Endothelial cell of umbilical vein (primary cell): ENCODE data around the gene EFCC1.

ENCODE experiments used
- EZH2 ChIP-seq: IDR thresholded peaks from 2 replicates; pipeline ENCODE4 v1.6.1; 2012; ENCODE audit warnings: borderline replicate concordance, low read depth, mild to moderate bottlenecking, moderate library complexity, low read length, inconsistent platforms; ENCODE audit not compliant: severe bottlenecking
- GATA2 ChIP-seq: IDR thresholded peaks from 2 replicates; pipeline ENCODE4 v1.7.0; 2011; ENCODE audit warnings: low read depth, mild to moderate bottlenecking, moderate library complexity, mixed read lengths, low read length; ENCODE audit not compliant: insufficient read length, insufficient read depth
- MYC ChIP-seq: IDR thresholded peaks from one replicate; pipeline ENCODE4 v1.6.1; 2011; ENCODE audit warnings: mild to moderate bottlenecking, low read depth, low read length
- POLR2A ChIP-seq: IDR thresholded peaks from 2 replicates; pipeline ENCODE4 v1.6.1; 2012; ENCODE audit warnings: low read depth, mild to moderate bottlenecking, control low read depth, low read length
- POLR2AphosphoS5 ChIP-seq: IDR thresholded peaks from 2 replicates; pipeline ENCODE4 v1.6.1; 2012; ENCODE audit warnings: low read depth, mild to moderate bottlenecking, control low read depth, low read length, moderate library complexity; ENCODE audit not compliant: insufficient read depth
- TF ChIP-seq, protein P1 (sequence below): IDR thresholded peaks from 2 replicates; pipeline ENCODE4 v1.6.1; 2011; ENCODE audit not compliant: insufficient read depth, insufficient read length
- TF ChIP-seq, protein P2 (sequence below), 2 donors: IDR thresholded peaks; 1 replicate in 1 of 2; 2 replicates in 1 of 2; pipeline ENCODE4 v1.5.1; 2011; ENCODE audit warnings: low read length in 2 of 2, mild to moderate bottlenecking in 2 of 2, moderate library complexity in 2 of 2, control low read depth in 1 of 2, inconsistent platforms in 1 of 2, low read depth in 1 of 2; ENCODE audit not compliant: insufficient read depth in 1 of 2; ENCODE audit errors: extremely low read depth in 1 of 2

DNA sequence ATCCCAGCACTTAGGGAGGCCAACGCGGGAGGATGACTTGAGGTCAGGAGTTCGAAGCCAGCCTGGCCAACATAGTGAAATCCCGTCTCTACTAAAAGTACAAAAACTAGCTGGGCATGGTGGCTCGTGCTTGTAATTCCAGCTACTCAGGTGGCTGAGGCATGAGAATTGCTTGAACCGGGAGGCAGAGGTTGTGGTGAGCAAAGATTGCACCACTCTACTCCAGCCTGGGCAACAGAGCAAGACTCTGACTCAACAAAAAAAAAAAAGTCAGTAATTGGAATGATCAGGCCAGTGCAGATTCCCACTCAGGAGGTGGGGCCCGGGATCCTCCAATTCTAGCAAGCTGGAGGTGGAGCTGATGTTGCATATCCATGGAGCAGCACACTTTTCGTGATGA lies 12.8 kb upstream of the EFCC1 start:
- TF ChIP-seq, protein P1, sequence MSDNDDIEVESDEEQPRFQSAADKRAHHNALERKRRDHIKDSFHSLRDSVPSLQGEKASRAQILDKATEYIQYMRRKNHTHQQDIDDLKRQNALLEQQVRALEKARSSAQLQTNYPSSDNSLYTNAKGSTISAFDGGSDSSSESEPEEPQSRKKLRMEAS, result no peak
- TF ChIP-seq, protein P2, sequence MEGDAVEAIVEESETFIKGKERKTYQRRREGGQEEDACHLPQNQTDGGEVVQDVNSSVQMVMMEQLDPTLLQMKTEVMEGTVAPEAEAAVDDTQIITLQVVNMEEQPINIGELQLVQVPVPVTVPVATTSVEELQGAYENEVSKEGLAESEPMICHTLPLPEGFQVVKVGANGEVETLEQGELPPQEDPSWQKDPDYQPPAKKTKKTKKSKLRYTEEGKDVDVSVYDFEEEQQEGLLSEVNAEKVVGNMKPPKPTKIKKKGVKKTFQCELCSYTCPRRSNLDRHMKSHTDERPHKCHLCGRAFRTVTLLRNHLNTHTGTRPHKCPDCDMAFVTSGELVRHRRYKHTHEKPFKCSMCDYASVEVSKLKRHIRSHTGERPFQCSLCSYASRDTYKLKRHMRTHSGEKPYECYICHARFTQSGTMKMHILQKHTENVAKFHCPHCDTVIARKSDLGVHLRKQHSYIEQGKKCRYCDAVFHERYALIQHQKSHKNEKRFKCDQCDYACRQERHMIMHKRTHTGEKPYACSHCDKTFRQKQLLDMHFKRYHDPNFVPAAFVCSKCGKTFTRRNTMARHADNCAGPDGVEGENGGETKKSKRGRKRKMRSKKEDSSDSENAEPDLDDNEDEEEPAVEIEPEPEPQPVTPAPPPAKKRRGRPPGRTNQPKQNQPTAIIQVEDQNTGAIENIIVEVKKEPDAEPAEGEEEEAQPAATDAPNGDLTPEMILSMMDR (IDR thresholded peaks at IDR 0.05; ENCODE audit: extremely low read depth in 1 of 2, insufficient read depth in 1 of 2, low read depth in 1 of 2, low read length in 2 of 2), result no peak
- no peak for TF ChIP-seq POLR2A
- TF ChIP-seq EZH2, result no peak
- TF ChIP-seq MYC, result no peak
- TF ChIP-seq POLR2AphosphoS5, result no peak
- no peak for TF ChIP-seq GATA2
